PC-3 (cell line): ENCODE measurements around the gene TMEM250. TPM values are rescaled to one million over a fixed set of nuclear protein-coding genes. Genes with fewer than 3 reads are reported as not detected.
A peak's percentile ranks its signal among the peaks of the same experiment; 100 is the strongest.

Experiments used
- ATAC-seq: fragments of 200-7000 bp; cut with Tn5 transposase; 2 replicates; pipeline ENCODE4 v1.9.1; 2020; ENCODE audit warnings: mild to moderate bottlenecking, moderate library complexity
- BruUV-seq: library from RNA; stranded (reverse); fragments of 400-500 nt; replicated peaks from 2 replicates; lab custom pipeline; 2021; lab: Mats Ljungman, UMichigan
- CTCF ChIA-PET: fragments of 300-600 bp; sonication (Branson Sonifier 250); formaldehyde crosslinking; loops from one replicate; lab custom pipeline; 2022; ENCODE audit warnings: antibody characterized with exemption; lab: Charles Lee
- POLR2A ChIA-PET: fragments of 300-600 bp; sonication (Branson Sonifier 250); formaldehyde crosslinking; loops from one replicate; lab custom pipeline; 2022; ENCODE audit warnings: antibody characterized with exemption; ENCODE audit not compliant: unreplicated experiment; lab: Charles Lee
- DNase-seq: peaks from one replicate; pipeline ENCODE4 v3.0.0-alpha.2; 2015
- H2AFZ ChIP-seq: fragments of 300-600 bp; sonication (generic); 2 replicates; pipeline ENCODE4 v1.6.0; 2016; ENCODE audit warnings: antibody characterized with exemption, low read length
- H3F3A ChIP-seq: fragments of 300-600 bp; sonication (generic); one replicate; pipeline ENCODE4 v1.6.0; 2017; ENCODE audit warnings: antibody characterized with exemption, low read length, control low read depth, mild to moderate bottlenecking; ENCODE audit not compliant: unreplicated experiment
- H3K27ac ChIP-seq: fragments of 300-600 bp; sonication (generic); 2 replicates; pipeline ENCODE4 v1.5.1; 2016; ENCODE audit warnings: mild to moderate bottlenecking, low read length
- H3K27me3 ChIP-seq: fragments of 300-600 bp; sonication (generic); 2 replicates; pipeline ENCODE4 v1.6.1; 2016; ENCODE audit warnings: low read length, mixed read lengths
- H3K36me3 ChIP-seq: fragments of 300-600 bp; sonication (generic); 2 replicates; pipeline ENCODE4 v1.6.1; 2016; ENCODE audit warnings: low read depth, mixed run types, low read length, mixed read lengths
- H3K4me1 ChIP-seq: fragments of 300-600 bp; sonication (generic); 2 replicates; pipeline ENCODE4 v1.5.1; 2016; ENCODE audit warnings: low read length; ENCODE audit not compliant: insufficient read depth
- H3K4me2 ChIP-seq: fragments of 300-600 bp; sonication (generic); 2 replicates; pipeline ENCODE4 v1.6.0; 2016; ENCODE audit warnings: low read length
- H3K4me3 ChIP-seq: fragments of 300-600 bp; sonication (generic); 2 replicates; pipeline ENCODE4 v1.5.1; 2016; ENCODE audit warnings: mild to moderate bottlenecking, low read length, mixed read lengths
- H3K79me2 ChIP-seq: fragments of 300-600 bp; sonication (generic); 2 replicates; pipeline ENCODE4 v1.6.1; 2017; ENCODE audit warnings: low read length, mixed read lengths
- H3K9ac ChIP-seq: fragments of 300-600 bp; sonication (generic); 2 replicates; pipeline ENCODE4 v1.6.0; 2016; ENCODE audit warnings: mild to moderate bottlenecking, low read length
- H3K9me2 ChIP-seq: fragments of 300-600 bp; sonication (generic); replicated peaks from 2 replicates; pipeline ENCODE4 v1.6.1; 2016; ENCODE audit warnings: mixed run types, low read length, mixed read lengths
- H3K9me3 ChIP-seq: fragments of 300-600 bp; sonication (generic); 2 replicates; pipeline ENCODE4 v1.6.1; 2016; ENCODE audit warnings: low read length, mixed read lengths
- H4K20me1 ChIP-seq: fragments of 300-600 bp; sonication (generic); 2 replicates; pipeline ENCODE4 v1.6.1; 2016; ENCODE audit warnings: low read length, mixed read lengths
- EZH2 ChIP-seq: fragments of 300-600 bp; sonication (generic); IDR thresholded peaks from one replicate; pipeline ENCODE4 v1.6.1; 2017; ENCODE audit warnings: antibody characterized with exemption, mild to moderate bottlenecking, low read length; ENCODE audit not compliant: unreplicated experiment
- EZH2phosphoT487 ChIP-seq: fragments of 300-600 bp; sonication (generic); IDR thresholded peaks from 2 replicates; pipeline ENCODE4 v1.6.1; 2018; ENCODE audit warnings: mild to moderate bottlenecking, antibody characterized with exemption, low read length, borderline replicate concordance
- intact Hi-C: fragments of 100-400 bp; cut with micrococcal nuclease; formaldehyde crosslinking; loops from 2 replicates; pipeline ENCODE4 v1.9.0; 2023
- total RNA-seq: library from RNA; depleted of rRNA; stranded (reverse); fragments of >200 nt; gene quantifications from 2 replicates; pipeline ENCODE4 v1.2.3, GENCODE V29; 2014
- TF ChIP-seq, protein P1 (sequence below): fragments of 300-600 bp; sonication (generic); conservative IDR thresholded peaks from 2 replicates; pipeline ENCODE4 v1.5.1; 2017; ENCODE audit warnings: antibody characterized with exemption, low read depth, mild to moderate bottlenecking, low read length

The TMEM250 gene
- total RNA-seq, 1 experiment from 2014 or later: 64.7 TPM

DNA sequence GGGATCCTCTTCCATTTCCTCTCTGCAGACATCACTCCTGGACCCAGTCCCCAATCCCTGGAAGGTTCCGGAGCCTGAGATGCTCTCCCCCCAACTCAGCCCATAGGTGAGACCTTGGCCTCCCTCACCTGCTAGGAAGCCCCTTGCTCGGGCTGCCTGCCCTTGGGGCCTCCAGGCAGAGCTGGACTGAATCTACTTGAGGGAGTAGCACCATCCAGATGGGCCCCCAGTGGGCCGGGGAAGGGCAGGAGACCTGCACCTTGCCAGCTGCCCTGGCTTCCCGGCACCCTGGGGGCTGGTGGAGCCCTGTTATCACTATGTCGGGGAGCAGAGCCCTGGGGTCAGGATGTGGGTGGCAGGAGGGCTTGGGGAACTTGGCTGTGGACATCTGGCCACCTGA, 26.9 kb upstream of the TMEM250 start:
- BruUV-seq: no TSS peak
- TF ChIP-seq, protein P1, sequence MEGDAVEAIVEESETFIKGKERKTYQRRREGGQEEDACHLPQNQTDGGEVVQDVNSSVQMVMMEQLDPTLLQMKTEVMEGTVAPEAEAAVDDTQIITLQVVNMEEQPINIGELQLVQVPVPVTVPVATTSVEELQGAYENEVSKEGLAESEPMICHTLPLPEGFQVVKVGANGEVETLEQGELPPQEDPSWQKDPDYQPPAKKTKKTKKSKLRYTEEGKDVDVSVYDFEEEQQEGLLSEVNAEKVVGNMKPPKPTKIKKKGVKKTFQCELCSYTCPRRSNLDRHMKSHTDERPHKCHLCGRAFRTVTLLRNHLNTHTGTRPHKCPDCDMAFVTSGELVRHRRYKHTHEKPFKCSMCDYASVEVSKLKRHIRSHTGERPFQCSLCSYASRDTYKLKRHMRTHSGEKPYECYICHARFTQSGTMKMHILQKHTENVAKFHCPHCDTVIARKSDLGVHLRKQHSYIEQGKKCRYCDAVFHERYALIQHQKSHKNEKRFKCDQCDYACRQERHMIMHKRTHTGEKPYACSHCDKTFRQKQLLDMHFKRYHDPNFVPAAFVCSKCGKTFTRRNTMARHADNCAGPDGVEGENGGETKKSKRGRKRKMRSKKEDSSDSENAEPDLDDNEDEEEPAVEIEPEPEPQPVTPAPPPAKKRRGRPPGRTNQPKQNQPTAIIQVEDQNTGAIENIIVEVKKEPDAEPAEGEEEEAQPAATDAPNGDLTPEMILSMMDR: no peak
- TF ChIP-seq EZH2 (no peak), EZH2phosphoT487 (no peak)
- no peaks in the 10 kb centered on the region for H3K27me3 ChIP-seq
- H3K79me2 ChIP-seq: no peaks in the 10 kb centered on the region
- intact Hi-C loops: no loop called here
- H3K9me3 ChIP-seq: no peaks in the 10 kb centered on the region
- no peaks in the 10 kb centered on the region for H3K4me1 ChIP-seq
- no peaks in the 10 kb centered on the region for H3K9me2 ChIP-seq
- H3K4me2 ChIP-seq: no peak overlapping the region
- no peaks in the 10 kb centered on the region for H3F3A ChIP-seq
- H3K27ac ChIP-seq: no peak overlapping the region
- ChIA-PET POLR2A (no interaction called here), CTCF (no interaction called here)
- no peak overlapping the region for H3K4me3 ChIP-seq
- H3K36me3 ChIP-seq: no peaks in the 10 kb centered on the region
- no peak overlapping the region for H3K9ac ChIP-seq
- no peak overlapping the region for H2AFZ ChIP-seq
- H4K20me1 ChIP-seq: no peaks in the 10 kb centered on the region
- DNase-seq: no peak
- ATAC-seq: no peak

DNA sequence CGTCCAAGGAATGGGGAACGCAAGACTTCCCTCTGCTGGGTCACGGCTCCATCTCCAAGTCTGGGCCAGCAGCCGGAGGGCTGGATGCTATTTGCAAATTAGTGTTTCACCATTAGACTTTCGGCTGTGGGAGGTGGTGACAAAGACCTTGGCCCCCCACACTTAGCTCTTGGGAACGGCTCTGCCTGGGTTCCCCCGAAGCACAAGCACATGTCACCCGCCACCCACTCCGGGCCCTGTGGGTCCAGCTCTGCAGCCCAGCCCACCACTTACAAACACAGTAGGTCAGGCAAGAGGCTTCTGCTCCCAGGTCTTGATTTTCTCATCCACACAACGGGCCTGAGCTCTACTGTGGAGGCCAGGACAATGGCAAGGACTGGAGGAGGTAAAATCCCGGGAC, 25.8 kb upstream of the TMEM250 start:
- Histone ChIP-seq H3K4me2 (no peak overlapping the region), H3K4me1 (no peaks in the 10 kb centered on the region), H3K79me2 (no peaks in the 10 kb centered on the region), H3K4me3 (no peak overlapping the region), H3K27me3 (no peaks in the 10 kb centered on the region), H3K9me2 (no peaks in the 10 kb centered on the region), H3K36me3 (no peaks in the 10 kb centered on the region), H2AFZ (no peak overlapping the region), H3F3A (no peaks in the 10 kb centered on the region), H3K9me3 (no peaks in the 10 kb centered on the region), H4K20me1 (no peaks in the 10 kb centered on the region), H3K27ac (no peak overlapping the region), H3K9ac (no peak overlapping the region)
- no TSS peak for BruUV-seq
- intact Hi-C loops: no loop called here
- POLR2A ChIA-PET: no interaction called here
- CTCF ChIA-PET: no interaction called here
- TF ChIP-seq, protein P1: no peak
- TF ChIP-seq EZH2phosphoT487 (no peak), EZH2 (no peak)
- ATAC-seq (no peak), DNase-seq (no peak)

GRCh38 chr9:136143215-136144001, 24.7 kb upstream of the TMEM250 start:
- Histone ChIP-seq H3K4me3 (no peak overlapping the region), H3K27me3 (no peaks in the 10 kb centered on the region), H3K79me2 (no peaks in the 10 kb centered on the region), H3K9me3 (no peaks in the 10 kb centered on the region), H3K4me1 (no peaks in the 10 kb centered on the region), H2AFZ (no peak overlapping the region), H4K20me1 (no peaks in the 10 kb centered on the region), H3K9me2 (no peaks in the 10 kb centered on the region), H3K9ac (no peak overlapping the region), H3K27ac (no peak overlapping the region), H3K4me2 (no peak overlapping the region), H3K36me3 (no peaks in the 10 kb centered on the region), H3F3A (no peaks in the 10 kb centered on the region)
- POLR2A ChIA-PET: no interaction called here
- intact Hi-C loops: no loop called here
- BruUV-seq: no TSS peak
- TF ChIP-seq, protein P1: peak; percentile 58
- TF ChIP-seq EZH2phosphoT487: no peak
- TF ChIP-seq EZH2: no peak
- CTCF ChIA-PET: no interaction called here
- DNase-seq (peak; percentile 26), ATAC-seq (peak; percentile 37; the same call in 1 of the 2 replicates)
